GM10248 (cell line): ENCODE results near the gene OGFR.

Experiments used
- CTCF ChIA-PET: fragments of 300-600 bp; sonication (Branson Sonifier 250); formaldehyde crosslinking; extraction: SDS; loops from one replicate; lab custom pipeline; 2021; ENCODE audit warnings: antibody characterized with exemption; lab: Yijun Ruan, JAX
- POLR2A ChIA-PET: fragments of 350-650 bp; sonication (Branson Sonifier 250); formaldehyde crosslinking; extraction: SDS; loops from one replicate; lab custom pipeline; 2020; ENCODE audit warnings: antibody characterized with exemption; lab: Yijun Ruan, JAX
- DNase-seq: peaks from one replicate; pipeline ENCODE4 v3.0.0; 2012; ENCODE audit errors: extremely low spot score
- CTCF ChIP-seq: IDR thresholded peaks from 2 replicates; pipeline ENCODE4 v1.5.1; 2012; ENCODE audit warnings: mild to moderate bottlenecking, low read depth; ENCODE audit errors: extremely low read depth, missing control alignments, control extremely low read depth

The OGFR gene

DNA sequence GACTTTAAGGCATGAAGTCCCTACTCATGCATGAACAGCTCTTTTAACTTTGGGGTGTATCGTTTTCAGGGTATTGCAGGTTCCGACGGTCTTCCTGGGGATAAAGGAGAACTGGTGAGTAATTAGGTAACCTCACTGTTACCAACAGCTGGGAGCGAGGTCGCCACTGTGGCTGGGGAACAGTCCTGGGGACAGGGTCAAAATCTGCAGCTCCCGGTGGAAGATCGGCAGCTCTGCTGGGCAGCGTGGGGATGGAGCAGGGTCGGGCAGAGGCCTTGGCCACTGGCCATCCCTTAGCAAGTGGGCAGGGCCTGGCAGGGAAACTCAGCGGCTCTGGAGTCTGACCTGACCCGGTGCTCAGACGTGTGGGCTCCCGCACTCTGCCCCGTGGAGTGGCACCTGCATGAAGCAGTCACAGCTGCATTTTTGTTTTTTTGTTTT, 28.3 kb downstream of the OGFR start:
- TF ChIP-seq CTCF, result no peak
- ChIA-PET POLR2A (interaction anchor here (0.6 kb wide), 1 partner anchor 70 kb away, joined by 3 read pairs; no protein-coding TSS in a partner anchor), CTCF (interaction anchor here (1.0 to 2.0 kb wide), 6 partner anchors 10 to 74 kb away, joined by 3 to 10 read pairs (median 4); no protein-coding TSS in a partner anchor)
- DNase-seq, result no peak

GRCh38 chr20:62834967-62835730, 30.5 kb downstream of the OGFR start:
- ChIA-PET POLR2A (no interaction called here), CTCF (interaction anchor here (0.7 to 1.3 kb wide), 5 partner anchors 12 to 32 kb away, joined by 3 to 5 read pairs (median 3); no protein-coding TSS in a partner anchor)
- TF ChIP-seq CTCF, result no peak
- DNase-seq, result no peak

DNA sequence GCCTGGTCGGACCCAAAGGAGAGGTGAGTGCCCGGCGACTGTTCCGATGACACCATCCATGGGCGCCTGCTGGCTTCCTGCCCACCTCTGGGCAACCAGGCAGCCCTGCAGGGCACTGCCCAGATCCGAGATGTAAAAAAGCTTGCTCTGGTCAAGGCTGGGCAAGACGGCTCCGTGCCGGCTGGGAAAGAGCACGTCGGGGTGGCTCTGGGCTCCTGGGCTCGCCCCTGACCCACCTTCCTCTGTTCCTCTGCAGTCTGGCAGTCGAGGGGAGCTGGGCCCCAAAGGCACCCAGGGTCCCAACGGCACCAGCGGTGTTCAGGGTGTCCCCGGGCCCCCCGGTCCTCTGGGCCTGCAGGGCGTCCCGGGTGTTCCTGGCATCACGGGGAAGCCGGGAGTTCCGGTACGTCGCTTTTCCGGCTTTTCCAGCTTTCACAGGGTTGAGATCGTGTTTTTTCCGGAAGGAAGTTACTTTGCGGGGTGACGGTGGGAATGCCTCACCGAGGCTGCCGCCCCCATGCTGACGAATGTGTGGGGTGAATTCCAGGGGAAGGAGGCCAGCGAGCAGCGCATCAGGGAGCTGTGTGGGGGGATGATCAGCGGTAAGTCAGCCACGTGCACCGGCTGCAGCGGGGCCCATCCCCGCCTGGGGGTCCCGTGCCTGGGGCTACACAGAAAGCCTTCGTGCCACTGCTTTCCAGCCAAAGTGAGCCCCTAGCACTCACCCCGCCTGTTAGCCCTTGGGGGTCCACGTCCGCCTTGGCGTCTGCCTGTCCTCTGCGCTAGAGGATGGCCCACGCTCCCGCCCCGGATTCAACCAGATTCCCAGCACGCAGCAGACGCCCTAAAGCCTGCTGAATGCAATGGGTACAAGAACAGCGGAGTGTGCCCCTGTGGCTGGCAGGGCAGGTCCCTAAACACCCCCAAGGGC, 31.6 kb downstream of the OGFR start:
- TF ChIP-seq CTCF, result no peak
- no peak for DNase-seq
- POLR2A ChIA-PET, result no interaction called here
- CTCF ChIA-PET, result interaction anchor here (0.7 to 2.8 kb wide), 3 partner anchors 11 to 14 kb away, joined by 3 to 8 read pairs (median 5); no protein-coding TSS in a partner anchor

GRCh38 chr20:62836967-62837490, 32.4 kb downstream of the OGFR start:
- no peak for TF ChIP-seq CTCF
- ChIA-PET POLR2A (no interaction called here), CTCF (interaction anchor here (2.8 kb wide), 1 partner anchor 14 kb away, joined by 8 read pairs; no protein-coding TSS in a partner anchor)
- no peak for DNase-seq

GRCh38 chr20:62837790-62838127, 33.1 kb downstream of the OGFR start:
- ChIA-PET POLR2A (no interaction called here), CTCF (interaction anchor here (1.3 to 2.8 kb wide), 2 partner anchors 15 to 135 kb away, joined by 3 to 8 read pairs; no protein-coding TSS in a partner anchor)
- no peak for TF ChIP-seq CTCF
- no peak for DNase-seq
